GM12875 (cell line): ENCODE results near the gene WASL.

ENCODE experiments used
- H3K4me3 ChIP-seq: one replicate; pipeline ENCODE4 v1.5.1; 2011; ENCODE audit warnings: low read depth, low read length, control low read depth
- CTCF ChIP-seq: IDR thresholded peaks from 2 replicates; pipeline ENCODE4 v1.5.1; 2011; ENCODE audit warnings: low read depth, mild to moderate bottlenecking, control low read depth, inconsistent platforms, low read length, moderate library complexity, borderline replicate concordance; ENCODE audit not compliant: insufficient read depth

WASL gene

GRCh38 chr7:123652406-123652805, 96.4 kb downstream of the WASL start:
- H3K4me3 ChIP-seq, result no peak overlapping the region
- TF ChIP-seq CTCF, result no peak

GRCh38 chr7:123650595-123650994, 98.2 kb downstream of the WASL start:
- no peak overlapping the region for H3K4me3 ChIP-seq
- no peak for TF ChIP-seq CTCF

- H3K4me3 ChIP-seq, result no peak overlapping the region
- TF ChIP-seq CTCF, result no peak
Measured at GRCh38 chr7:123649964-123650363, 98.8 kb downstream of the WASL start.

GRCh38 chr7:123647106-123647730, 101.6 kb downstream of the WASL start:
- TF ChIP-seq CTCF, result no peak
- H3K4me3 ChIP-seq, result no peak overlapping the region

GRCh38 chr7:123645516-123645915, 103.3 kb downstream of the WASL start:
- H3K4me3 ChIP-seq, result no peak overlapping the region
- no peak for TF ChIP-seq CTCF

GRCh38 chr7:123643495-123644441, 105.0 kb downstream of the WASL start:
- no peak for TF ChIP-seq CTCF
- no peak overlapping the region for H3K4me3 ChIP-seq
